B cell (primary cell): Measurements from ENCODE around the gene CCDC59. TPM values are rescaled to one million over a fixed set of nuclear protein-coding genes. Genes with fewer than 3 reads are reported as not detected.

Experiments used
- ATAC-seq: fragments of 200-7000 bp; cut with Tn5 transposase; one replicate; pipeline ENCODE4 v1.10.0; 2021; ENCODE audit warnings: low read depth, mild to moderate bottlenecking, moderate number of reproducible peaks, moderate library complexity
- CTCF ChIA-PET: fragments of 350-600 bp; sonication (Branson Sonifier 250); formaldehyde crosslinking; loops from one replicate; lab custom pipeline; 2021; ENCODE audit warnings: antibody characterized with exemption, inconsistent platforms; lab: Charles Lee
- POLR2A ChIA-PET: fragments of 350-600 bp; sonication (Branson Sonifier 250); formaldehyde crosslinking; loops from one replicate; lab custom pipeline; 2021; ENCODE audit warnings: antibody characterized with exemption; lab: Charles Lee
- DNase-seq: peaks from one replicate; pipeline ENCODE4 v3.0.0; 2013
- H2AFZ ChIP-seq: 2 replicates; pipeline ENCODE4 v1.6.1; 2012; ENCODE audit warnings: mild to moderate bottlenecking, low read depth, low read length; ENCODE audit not compliant: insufficient read depth, poor library complexity, severe bottlenecking
- H3K27ac ChIP-seq, 2 donors: 1 replicate in 1 of 2; 2 replicates in 1 of 2; pipeline ENCODE4 v1.5.1; 2012 to 2013; ENCODE audit warnings: low read length in 2 of 2, mild to moderate bottlenecking in 2 of 2, moderate library complexity in 1 of 2
- H3K27me3 ChIP-seq, 4 experiments: fragments of 200-600 bp in 1 of 4; sonication (generic) in 1 of 4; replicated peaks in 1 of 4; 1 replicate in 2 of 4; 2 replicates in 2 of 4; pipeline versions ENCODE4 v1.6.1 to v1.7.0; 2013 to 2016; ENCODE audit warnings: low read length in 3 of 4, mild to moderate bottlenecking in 2 of 4, mixed read lengths in 1 of 4, moderate library complexity in 1 of 4; ENCODE audit not compliant: insufficient read depth in 4 of 4, control insufficient read depth in 3 of 4; ENCODE audit errors: control extremely low read depth in 1 of 4
- H3K36me3 ChIP-seq, 2 experiments: replicated peaks in 1 of 2; 1 replicate in 1 of 2; 2 replicates in 1 of 2; pipeline versions ENCODE4 v1.6.1 to v1.7.1; 2013; ENCODE audit warnings: low read length in 1 of 2; ENCODE audit not compliant: insufficient read depth in 2 of 2, control insufficient read depth in 1 of 2; ENCODE audit errors: control extremely low read depth in 1 of 2, extremely low read depth in 1 of 2
- H3K4me1 ChIP-seq, 2 donors: fragments of 200-600 bp in 1 of 2; sonication (generic) in 1 of 2; 1 replicate in 1 of 2; 2 replicates in 1 of 2; pipeline versions ENCODE4 v1.5.1 to v1.6.1; 2013 to 2017; ENCODE audit warnings: low read length in 2 of 2; ENCODE audit not compliant: control insufficient read depth in 2 of 2, insufficient read depth in 2 of 2
- H3K4me2 ChIP-seq: replicated peaks from 2 replicates; pipeline ENCODE3; 2012; ENCODE audit warnings: mild to moderate bottlenecking, low read depth, low read length; ENCODE audit not compliant: poor library complexity, severe bottlenecking
- H3K4me3 ChIP-seq, 5 experiments: fragments of 200-600 bp in 1 of 5; sonication (generic) in 1 of 5; 1 replicate in 3 of 5; 2 replicates in 2 of 5; pipeline versions ENCODE4 v1.5.1 to v1.7.0; 2011 to 2016; ENCODE audit warnings: low read length in 4 of 5, mild to moderate bottlenecking in 4 of 5, low read depth in 2 of 5, control low read depth in 1 of 5, moderate library complexity in 1 of 5; ENCODE audit not compliant: insufficient read depth in 1 of 5; ENCODE audit errors: control extremely low read depth in 1 of 5, extremely low read depth in 1 of 5
- H3K79me2 ChIP-seq: fragments of 200-600 bp; sonication (generic); one replicate; pipeline ENCODE4 v1.6.0; 2016; ENCODE audit warnings: low read length; ENCODE audit not compliant: control insufficient read depth, insufficient read depth
- H3K9ac ChIP-seq: fragments of 200-600 bp; sonication (generic); 2 replicates; pipeline ENCODE4 v1.6.1; 2017; ENCODE audit warnings: mild to moderate bottlenecking, low read length, moderate library complexity
- H3K9me3 ChIP-seq, 3 donors: one replicate each; pipeline versions ENCODE4 v1.6.1 to v1.7.1; 2013; ENCODE audit warnings: low read length in 2 of 3; ENCODE audit not compliant: control insufficient read depth in 2 of 3, insufficient read depth in 1 of 3; ENCODE audit errors: control extremely low read depth in 1 of 3
- H4K20me1 ChIP-seq: 2 replicates; pipeline ENCODE4 v1.6.0; 2012; ENCODE audit warnings: mild to moderate bottlenecking, low read length; ENCODE audit not compliant: insufficient read depth, control insufficient read depth, poor library complexity, severe bottlenecking
- H3K27ac Mint-ChIP-seq: one replicate; pipeline ENCODE4 v1.8.0; 2021; ENCODE audit warnings: mixed read lengths
- H3K27me3 Mint-ChIP-seq: one replicate; pipeline ENCODE4 v1.8.0; 2021; ENCODE audit warnings: mixed read lengths
- H3K4me1 Mint-ChIP-seq: one replicate; pipeline ENCODE4 v1.8.0; 2021; ENCODE audit warnings: mixed read lengths
- H3K4me3 Mint-ChIP-seq: one replicate; pipeline ENCODE4 v1.8.0; 2021; ENCODE audit warnings: mixed read lengths
- H3K9me3 Mint-ChIP-seq: one replicate; pipeline ENCODE4 v1.8.0; 2022; ENCODE audit warnings: mixed read lengths; ENCODE audit not compliant: insufficient read depth
- EZH2 ChIP-seq: IDR thresholded peaks from 2 replicates; pipeline ENCODE4 v1.6.1; 2012; ENCODE audit warnings: borderline replicate concordance, low read depth, mild to moderate bottlenecking, moderate library complexity, low read length; ENCODE audit not compliant: insufficient read depth, poor library complexity, severe bottlenecking
- WGBS: methylation state at CpG from one replicate; pipeline ENCODE4 v1.1.5; 2013; ENCODE audit warnings: missing lambda C conversion rate; ENCODE audit not compliant: insufficient coverage; 5-methylcytosine and 5-hydroxymethylcytosine counted together
- intact Hi-C: fragments of 100-400 bp; cut with micrococcal nuclease; formaldehyde crosslinking; loops from one replicate; pipeline ENCODE4 v1.10.0; 2022
- polyA plus RNA-seq: library from polyadenylated mRNA; depleted of rRNA; stranded (reverse); fragments of >200 nt; gene quantifications from 2 replicates; pipeline ENCODE4 v1.2.3, GENCODE V29; 2012
- total RNA-seq, 2 donors: library from RNA; stranded (reverse); fragments of 120-200 nt in 1 of 2; gene quantifications; 1 replicate in 1 of 2; 2 replicates in 1 of 2; pipeline versions ENCODE4 v1.2.3 to v1.2.4, GENCODE V29; 2013 to 2022
- TF ChIP-seq, protein P1 (sequence below): fragments of 200-600 bp; IDR thresholded peaks from one replicate; pipeline ENCODE4 v1.8.0; 2022; ENCODE audit warnings: antibody characterized with exemption, mild to moderate bottlenecking

The CCDC59 gene
- total and polyA plus RNA-seq, 2 donors (not counting 1 experiment from before 2014, with no cell fraction given), result 54.7 to 55.0 TPM

DNA sequence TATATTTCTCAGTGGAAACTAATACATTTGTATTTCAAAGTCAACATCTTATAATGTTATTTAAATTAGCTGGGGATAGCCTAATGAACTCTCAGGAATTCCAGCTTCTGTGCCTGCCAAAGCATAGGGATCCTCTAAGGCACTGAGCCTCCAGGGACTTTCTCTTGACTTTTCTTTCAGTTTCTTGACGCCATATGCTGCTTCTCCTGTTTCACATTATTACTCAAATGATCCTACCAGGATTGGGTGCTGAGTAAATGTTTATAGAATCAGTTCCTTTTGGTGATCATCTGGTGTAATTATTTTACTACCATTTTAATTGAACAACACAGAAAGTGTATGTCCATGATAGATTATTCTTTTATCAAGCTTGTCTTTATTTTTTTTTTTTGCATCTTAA, 8.0 kb upstream of the CCDC59 start:
- no peak for ATAC-seq
- CTCF ChIA-PET, result no interaction called here
- no peak overlapping the region for H2AFZ ChIP-seq
- peaks cover 12% of the 10 kb centered on the region for H4K20me1 ChIP-seq
- no peak overlapping the region for H3K4me2 ChIP-seq
- Mint-ChIP-seq H3K4me3 (no peak overlapping the region), H3K27me3 (no peaks in the 10 kb centered on the region), H3K4me1 (peaks cover 5% of the 10 kb centered on the region), H3K9me3 (no peaks in the 10 kb centered on the region), H3K27ac (no peak overlapping the region)
- peaks cover 0 to 2% of the 10 kb centered on the region in 2 experiments for H3K36me3 ChIP-seq
- no peak overlapping the region for H3K27ac ChIP-seq
- no peak for DNase-seq
- no peaks in the 10 kb centered on the region for H3K4me1 ChIP-seq
- no peak overlapping the region for H3K4me3 ChIP-seq
- no peaks in the 10 kb centered on the region for H3K27me3 ChIP-seq
- TF ChIP-seq, protein P1, sequence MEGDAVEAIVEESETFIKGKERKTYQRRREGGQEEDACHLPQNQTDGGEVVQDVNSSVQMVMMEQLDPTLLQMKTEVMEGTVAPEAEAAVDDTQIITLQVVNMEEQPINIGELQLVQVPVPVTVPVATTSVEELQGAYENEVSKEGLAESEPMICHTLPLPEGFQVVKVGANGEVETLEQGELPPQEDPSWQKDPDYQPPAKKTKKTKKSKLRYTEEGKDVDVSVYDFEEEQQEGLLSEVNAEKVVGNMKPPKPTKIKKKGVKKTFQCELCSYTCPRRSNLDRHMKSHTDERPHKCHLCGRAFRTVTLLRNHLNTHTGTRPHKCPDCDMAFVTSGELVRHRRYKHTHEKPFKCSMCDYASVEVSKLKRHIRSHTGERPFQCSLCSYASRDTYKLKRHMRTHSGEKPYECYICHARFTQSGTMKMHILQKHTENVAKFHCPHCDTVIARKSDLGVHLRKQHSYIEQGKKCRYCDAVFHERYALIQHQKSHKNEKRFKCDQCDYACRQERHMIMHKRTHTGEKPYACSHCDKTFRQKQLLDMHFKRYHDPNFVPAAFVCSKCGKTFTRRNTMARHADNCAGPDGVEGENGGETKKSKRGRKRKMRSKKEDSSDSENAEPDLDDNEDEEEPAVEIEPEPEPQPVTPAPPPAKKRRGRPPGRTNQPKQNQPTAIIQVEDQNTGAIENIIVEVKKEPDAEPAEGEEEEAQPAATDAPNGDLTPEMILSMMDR, result no peak
- no peak for TF ChIP-seq EZH2
- peaks cover 57% of the 10 kb centered on the region for H3K79me2 ChIP-seq
- H3K9ac ChIP-seq, result no peak overlapping the region
- no CpG with 5 or more reads among the region's 1 CpG for WGBS
- POLR2A ChIA-PET, result no interaction called here
- peaks cover 0 to 1% (median 0%) of the 10 kb centered on the region in 3 donors for H3K9me3 ChIP-seq
- intact Hi-C loops, result no loop called here

DNA sequence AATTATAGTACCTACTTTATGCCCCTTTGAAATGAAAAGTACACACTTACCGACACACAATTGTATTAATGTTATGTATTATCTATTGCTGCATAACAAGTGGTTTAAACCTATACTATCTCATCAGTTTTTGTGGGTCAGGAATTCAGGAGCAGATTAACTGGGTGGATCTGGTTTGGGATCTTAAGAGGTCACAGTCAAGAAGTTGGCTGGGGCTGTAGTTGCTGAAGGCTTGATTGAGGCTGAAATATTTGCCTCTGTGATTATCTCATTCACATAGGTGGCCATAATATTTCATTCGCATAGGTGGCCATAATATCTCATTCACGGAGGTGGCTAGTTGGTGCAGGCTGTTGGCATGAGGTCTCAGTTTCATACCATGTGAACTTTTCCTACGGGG, 5.8 kb upstream of the CCDC59 start:
- ChIA-PET POLR2A (no interaction called here), CTCF (no interaction called here)
- WGBS, result 90% methylated on average over 2 of the region's 4 CpGs
- Mint-ChIP-seq H3K4me1 (peaks cover 21% of the 10 kb centered on the region), H3K4me3 (no peak overlapping the region), H3K27ac (no peak overlapping the region), H3K27me3 (no peaks in the 10 kb centered on the region), H3K9me3 (peaks cover 3% of the 10 kb centered on the region)
- H3K9ac ChIP-seq, result no peak overlapping the region
- DNase-seq (no peak), ATAC-seq (no peak)
- H3K4me3 ChIP-seq, result no peak overlapping the region
- peaks cover 0 to 2% of the 10 kb centered on the region in 2 experiments for H3K36me3 ChIP-seq
- no peaks in the 10 kb centered on the region for H3K27me3 ChIP-seq
- H4K20me1 ChIP-seq, result peaks cover 13% of the 10 kb centered on the region
- no peak overlapping the region for H3K4me2 ChIP-seq
- intact Hi-C loops, result no loop called here
- H3K9me3 ChIP-seq, result no peaks in the 10 kb centered on the region
- peaks cover 77% of the 10 kb centered on the region for H3K79me2 ChIP-seq
- H3K4me1 ChIP-seq, result peaks cover 7 to 9% of the 10 kb centered on the region in 2 donors
- H2AFZ ChIP-seq, result no peak overlapping the region
- TF ChIP-seq EZH2, result no peak
- TF ChIP-seq, protein P1, result no peak
- H3K27ac ChIP-seq, result no peak overlapping the region
